Measurements from ENCODE around the gene PLIN3. TPM values are rescaled to one million over a fixed set of nuclear protein-coding genes. Genes with fewer than 3 reads are reported as not detected.
"Not testable (repeated sequence)": the region's sequence is repeated elsewhere in the genome, so short reads cannot be mapped to it uniquely, and the experiment has no call there.

PLIN3 gene
- total RNA-seq, 2 donors from 2014 or later = 18.4 to 28.0 TPM

DNA sequence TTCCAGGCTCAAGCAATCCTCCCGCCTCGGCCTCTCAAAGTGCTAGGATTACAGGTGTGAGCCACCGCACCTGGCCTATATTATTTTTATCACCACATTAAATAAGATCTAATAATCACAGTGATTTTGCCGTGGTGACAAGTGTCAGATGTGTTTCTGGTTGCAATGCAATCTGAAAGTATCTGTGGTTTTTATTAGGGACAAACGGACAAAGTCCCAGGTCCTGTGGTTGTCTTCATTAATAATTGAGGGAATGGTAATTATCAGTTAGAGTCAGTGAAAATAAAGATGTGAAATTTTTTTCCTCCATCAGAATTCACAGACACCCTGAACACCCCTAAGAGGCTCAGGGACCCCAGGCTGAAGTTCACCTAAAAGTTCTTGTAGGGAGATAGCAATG, 34.7 kb downstream of the PLIN3 start:
- Histone ChIP-seq H3K4me3 (no peak overlapping the region), H3K36me3 (replicated peaks in 1 of 2; ENCODE audit: insufficient read depth in 1 of 2, low read depth in 2 of 2) (no peaks in the 10 kb centered on the region), H3K4me1 (peaks cover 31% of the 10 kb centered on the region), H3K27me3 (no peaks in the 10 kb centered on the region), H3K9me3 (no peaks in the 10 kb centered on the region), H3K27ac (no peak overlapping the region)
- WGBS, 2 donors = 66 to 73% methylated on average over 5 of the region's 5 CpGs
- ATAC-seq = no peak
- no peak for DNase-seq
- TF ChIP-seq POLR2A (IDR thresholded peaks at IDR 0.05) (no peak), CTCF (IDR thresholded peaks at IDR 0.05) (no peak)
- intact Hi-C loops (cut with DNase I) = no loop called here

DNA sequence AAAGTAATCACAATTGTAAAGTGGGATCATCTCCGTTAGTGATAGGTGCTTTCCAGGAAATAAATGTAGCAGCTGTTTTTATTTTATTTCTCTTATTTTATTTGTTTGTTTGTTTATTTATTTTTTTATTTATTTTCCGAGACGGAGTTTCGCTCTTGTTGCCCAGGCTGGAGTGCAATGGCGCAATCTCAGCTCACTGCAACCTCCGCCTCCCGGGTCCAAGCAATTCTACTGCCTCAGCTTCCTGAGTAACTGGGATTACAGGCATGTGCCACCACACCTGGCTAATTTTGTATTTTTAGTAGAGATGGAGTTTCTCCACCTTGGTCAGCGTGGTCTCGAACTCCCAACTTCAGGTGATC, 35.5 kb downstream of the PLIN3 start:
- peak overlapping the region; percentile 86 to 98 (median 95) for H3K27ac ChIP-seq
- H3K27me3 ChIP-seq; ATAC-seq; H3K36me3 ChIP-seq (replicated peaks in 1 of 2; ENCODE audit: insufficient read depth in 1 of 2, low read depth in 2 of 2); intact Hi-C loops (cut with DNase I); DNase-seq; H3K9me3 ChIP-seq: not testable (repeated sequence)
- peaks cover 36% of the 10 kb centered on the region for H3K4me1 ChIP-seq
- WGBS, 2 donors = 19 to 20% methylated on average over 9 of the region's 9 CpGs
- peak overlapping the region; percentile 86 to 87 for H3K4me3 ChIP-seq

- Histone ChIP-seq H3K4me1 (peaks cover 36% of the 10 kb centered on the region), H3K27me3 (no peaks in the 10 kb centered on the region), H3K4me3 (peak within 1 kb of the TSS; percentile 86 to 87), H3K9me3 (no peaks in the 10 kb centered on the region), H3K27ac (peak within 1 kb of the TSS; percentile 86 to 98 (median 95)), H3K36me3 (replicated peaks in 1 of 2; ENCODE audit: insufficient read depth in 1 of 2, low read depth in 2 of 2) (no peaks in the 10 kb centered on the region)
- ATAC-seq (peak; percentile 84), DNase-seq (peak; percentile 75 to 81 (median 76))
- 1% methylated on average over 9 to 38 of the region's 52 CpGs for WGBS, 2 donors
- intact Hi-C loops (cut with DNase I) = no loop called here
- peak in 4 of 7 experiments; percentile 16 to 27 (median 25) for TF ChIP-seq CTCF (IDR thresholded peaks at IDR 0.05)
- peak; percentile 83 to 90 (median 90) for TF ChIP-seq POLR2A (IDR thresholded peaks at IDR 0.05)
Measured at GRCh38 chr19:4831304-4831978, 36.0 kb downstream of the PLIN3 start, which contains the start of gene TICAM1. Gene TICAM1 (minus strand): TSS chr19:4831712. CDS start chr19:4818377, 13,335 bp downstream.

DNA sequence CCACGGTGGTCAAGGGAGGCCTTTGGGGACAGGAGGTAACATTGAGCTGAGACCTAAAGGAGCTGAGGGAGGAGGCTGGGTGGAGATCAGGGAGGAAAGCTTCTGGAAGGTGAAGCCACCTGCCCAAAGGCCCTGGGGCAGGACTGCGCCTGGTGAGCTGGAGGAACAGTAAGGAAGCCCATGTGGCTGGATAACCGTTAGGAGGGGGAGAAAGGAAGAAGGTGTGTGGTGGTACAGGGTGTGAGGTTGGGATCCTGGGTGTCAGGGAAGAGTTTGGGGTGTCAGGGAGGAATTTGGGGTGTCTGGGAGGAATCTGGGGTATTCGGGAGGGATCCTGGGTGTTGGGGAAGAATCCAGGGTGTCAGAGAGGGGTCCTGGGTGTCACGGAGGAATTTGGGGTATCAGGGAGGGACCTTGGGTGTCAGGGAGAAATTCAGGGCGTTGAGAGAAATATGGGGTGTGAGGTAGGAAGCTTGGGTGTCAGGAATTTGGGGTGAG, 36.6 kb downstream of the PLIN3 start:
- H3K4me3 ChIP-seq = peak overlapping the region; percentile 86 to 87
- DNase-seq (no peak), ATAC-seq (no peak)
- TF ChIP-seq CTCF (IDR thresholded peaks at IDR 0.05) (no peak), POLR2A (IDR thresholded peaks at IDR 0.05) (no peak)
- no peaks in the 10 kb centered on the region for H3K27me3 ChIP-seq
- no peaks in the 10 kb centered on the region for H3K36me3 ChIP-seq (replicated peaks in 1 of 2; ENCODE audit: insufficient read depth in 1 of 2, low read depth in 2 of 2)
- peaks cover 36% of the 10 kb centered on the region for H3K4me1 ChIP-seq
- WGBS, 2 donors = 39 to 54% methylated on average over 6 of the region's 6 CpGs
- intact Hi-C loops (cut with DNase I) = no loop called here
- H3K9me3 ChIP-seq = no peaks in the 10 kb centered on the region
- H3K27ac ChIP-seq = peak overlapping the region; percentile 86 to 98 (median 95)

GRCh38 chr19:4830332-4830731, 37.1 kb downstream of the PLIN3 start:
- WGBS, 2 donors = 88% methylated on average over 6 of the region's 6 CpGs
- Histone ChIP-seq H3K4me1 (peaks cover 36% of the 10 kb centered on the region), H3K9me3 (no peaks in the 10 kb centered on the region), H3K4me3 (peak overlapping the region in 1 of 2 donors; percentile 87), H3K27me3 (no peaks in the 10 kb centered on the region), H3K36me3 (replicated peaks in 1 of 2; ENCODE audit: insufficient read depth in 1 of 2, low read depth in 2 of 2) (no peaks in the 10 kb centered on the region), H3K27ac (peak overlapping the region in 3 of 4 donors; percentile 93 to 98 (median 97))
- DNase-seq (no peak), ATAC-seq (no peak)
- no peak for TF ChIP-seq CTCF (IDR thresholded peaks at IDR 0.05)
- intact Hi-C loops (cut with DNase I) = no loop called here
